Measurements from ENCODE around the gene RAD18. TPM values are rescaled to one million over a fixed set of nuclear protein-coding genes. Genes with fewer than 3 reads are reported as not detected.

Gene RAD18
- total RNA-seq, 1 donor from 2014 or later = 21.3 TPM

DNA sequence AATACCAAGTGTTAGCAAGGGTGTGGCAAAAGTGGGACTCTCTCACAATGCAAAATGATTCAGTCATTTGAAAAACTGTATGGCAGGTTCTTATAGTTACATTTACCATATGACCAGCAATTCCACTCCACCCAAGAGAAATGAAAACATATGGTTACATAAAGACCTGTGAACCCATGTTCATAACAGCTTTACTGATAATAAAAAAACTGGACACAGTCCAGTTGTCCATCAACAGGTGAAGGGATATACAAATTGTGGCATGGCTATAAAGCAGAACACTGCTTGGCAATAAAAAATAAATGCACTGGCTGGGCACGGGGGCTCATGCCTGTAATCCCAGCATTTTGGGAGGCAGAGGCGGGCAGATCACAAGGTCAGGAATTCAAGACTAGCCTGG, 30.8 kb downstream of the RAD18 start:
- Mint-ChIP-seq H3K27me3 (no peaks in the 10 kb centered on the region), H3K4me3 (no peak overlapping the region), H3K36me3 (peaks cover 9% of the 10 kb centered on the region), H3K9me3 (no peaks in the 10 kb centered on the region), H3K27ac (no peak overlapping the region), H3K4me1 (ENCODE audit: unreplicated experiment) (no peaks in the 10 kb centered on the region)
- TF ChIP-seq, protein P1, sequence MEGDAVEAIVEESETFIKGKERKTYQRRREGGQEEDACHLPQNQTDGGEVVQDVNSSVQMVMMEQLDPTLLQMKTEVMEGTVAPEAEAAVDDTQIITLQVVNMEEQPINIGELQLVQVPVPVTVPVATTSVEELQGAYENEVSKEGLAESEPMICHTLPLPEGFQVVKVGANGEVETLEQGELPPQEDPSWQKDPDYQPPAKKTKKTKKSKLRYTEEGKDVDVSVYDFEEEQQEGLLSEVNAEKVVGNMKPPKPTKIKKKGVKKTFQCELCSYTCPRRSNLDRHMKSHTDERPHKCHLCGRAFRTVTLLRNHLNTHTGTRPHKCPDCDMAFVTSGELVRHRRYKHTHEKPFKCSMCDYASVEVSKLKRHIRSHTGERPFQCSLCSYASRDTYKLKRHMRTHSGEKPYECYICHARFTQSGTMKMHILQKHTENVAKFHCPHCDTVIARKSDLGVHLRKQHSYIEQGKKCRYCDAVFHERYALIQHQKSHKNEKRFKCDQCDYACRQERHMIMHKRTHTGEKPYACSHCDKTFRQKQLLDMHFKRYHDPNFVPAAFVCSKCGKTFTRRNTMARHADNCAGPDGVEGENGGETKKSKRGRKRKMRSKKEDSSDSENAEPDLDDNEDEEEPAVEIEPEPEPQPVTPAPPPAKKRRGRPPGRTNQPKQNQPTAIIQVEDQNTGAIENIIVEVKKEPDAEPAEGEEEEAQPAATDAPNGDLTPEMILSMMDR (conservative IDR thresholded peaks at IDR 0.05) = no peak
- no peak for DNase-seq (ENCODE audit: extremely low spot score, unreplicated experiment)

DNA sequence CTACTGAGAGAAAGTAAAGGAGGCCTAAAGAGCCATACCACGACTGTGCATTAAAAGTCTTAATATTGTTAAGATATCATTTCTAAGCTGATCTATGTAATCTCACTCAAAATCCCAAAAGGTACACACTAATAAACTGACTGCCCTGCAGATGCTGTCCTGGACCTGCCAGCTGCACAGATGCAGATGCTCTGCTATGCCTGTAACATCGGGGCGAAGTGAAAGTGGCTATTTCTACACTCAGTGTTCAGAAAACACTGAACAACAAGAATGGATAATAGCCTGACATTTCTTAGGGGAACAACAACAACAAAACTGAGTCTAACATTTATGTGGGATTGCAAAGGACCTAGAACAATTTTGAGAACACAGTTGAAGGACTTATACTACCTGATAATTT, 31.9 kb downstream of the RAD18 start:
- no peak overlapping the region for H3K27ac Mint-ChIP-seq
- TF ChIP-seq, protein P1 (conservative IDR thresholded peaks at IDR 0.05) = no peak
- H3K9me3 Mint-ChIP-seq = no peaks in the 10 kb centered on the region
- H3K36me3 Mint-ChIP-seq = peaks cover 9% of the 10 kb centered on the region
- H3K4me3 Mint-ChIP-seq = no peak overlapping the region
- H3K4me1 Mint-ChIP-seq (ENCODE audit: unreplicated experiment) = no peaks in the 10 kb centered on the region
- no peaks in the 10 kb centered on the region for H3K27me3 Mint-ChIP-seq
- no peak for DNase-seq (ENCODE audit: extremely low spot score, unreplicated experiment)

DNA sequence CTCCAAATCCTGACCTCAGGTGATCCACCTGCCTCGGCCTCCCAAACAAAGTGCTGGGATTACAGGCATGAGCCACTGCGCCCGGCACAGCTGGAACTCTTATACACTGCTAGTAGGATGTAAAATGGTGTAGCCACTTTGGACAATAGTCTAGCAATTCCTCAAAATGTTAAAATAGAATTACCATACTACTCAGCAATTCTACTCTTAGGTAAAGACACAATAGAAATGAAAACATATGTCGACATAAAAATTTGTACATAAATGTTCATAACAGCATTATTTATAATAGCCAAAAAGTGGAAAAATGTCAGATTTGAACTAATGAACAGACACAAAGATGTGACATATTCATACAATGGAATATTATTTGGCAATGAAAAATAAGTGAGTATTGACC, 33.4 kb downstream of the RAD18 start:
- Mint-ChIP-seq H3K27ac (no peak overlapping the region), H3K4me3 (no peak overlapping the region), H3K27me3 (no peaks in the 10 kb centered on the region), H3K9me3 (no peaks in the 10 kb centered on the region), H3K4me1 (ENCODE audit: unreplicated experiment) (no peaks in the 10 kb centered on the region), H3K36me3 (peaks cover 7% of the 10 kb centered on the region)
- DNase-seq (ENCODE audit: extremely low spot score, unreplicated experiment) = no peak
- TF ChIP-seq, protein P1 (conservative IDR thresholded peaks at IDR 0.05) = no peak

DNA sequence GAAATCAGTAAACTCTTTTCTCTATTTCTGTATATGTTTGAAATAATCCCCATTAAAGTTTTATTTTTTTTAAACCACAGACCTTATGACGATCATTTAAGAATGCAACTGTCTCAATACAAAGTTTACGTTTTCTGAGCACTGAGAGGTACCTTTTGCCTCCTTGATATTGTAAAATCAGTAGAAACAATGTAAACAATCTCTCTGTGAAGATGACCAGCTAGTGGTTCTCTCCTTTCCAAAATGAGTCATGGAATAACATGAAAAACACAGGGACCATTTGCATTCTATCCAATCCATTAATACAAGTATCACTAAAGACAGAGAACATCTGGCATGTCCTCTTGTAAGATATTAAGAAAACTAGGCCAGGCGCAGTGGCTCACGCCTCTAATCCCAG, 48.8 kb downstream of the RAD18 start:
- Mint-ChIP-seq H3K36me3 (peaks cover 7% of the 10 kb centered on the region), H3K27ac (no peak overlapping the region), H3K9me3 (no peaks in the 10 kb centered on the region), H3K4me1 (ENCODE audit: unreplicated experiment) (no peaks in the 10 kb centered on the region), H3K4me3 (no peak overlapping the region), H3K27me3 (no peaks in the 10 kb centered on the region)
- no peak for DNase-seq (ENCODE audit: extremely low spot score, unreplicated experiment)
- TF ChIP-seq, protein P1 (conservative IDR thresholded peaks at IDR 0.05) = no peak

DNA sequence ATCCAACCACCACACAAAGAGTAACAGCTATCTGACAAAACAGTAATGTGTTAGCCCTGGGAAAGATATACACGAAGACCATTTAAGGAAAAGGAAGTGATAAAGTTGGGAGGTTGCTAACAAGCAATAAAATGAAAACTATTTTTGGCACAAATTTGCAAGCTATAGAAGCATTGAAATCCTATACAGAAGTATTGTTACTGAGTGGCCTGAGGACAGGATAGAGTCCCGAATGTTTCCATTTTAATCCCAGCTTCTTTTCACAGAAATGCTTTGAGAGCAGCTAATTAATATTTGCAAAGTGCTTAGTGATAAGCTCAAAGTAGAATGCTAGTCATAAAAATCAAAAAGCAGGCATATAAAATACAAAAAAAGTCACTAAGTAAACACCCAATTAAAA, 51.5 kb downstream of the RAD18 start:
- Mint-ChIP-seq H3K27me3 (no peaks in the 10 kb centered on the region), H3K36me3 (peaks cover 14% of the 10 kb centered on the region), H3K9me3 (no peaks in the 10 kb centered on the region), H3K4me1 (ENCODE audit: unreplicated experiment) (no peaks in the 10 kb centered on the region), H3K27ac (no peak overlapping the region), H3K4me3 (no peak overlapping the region)
- TF ChIP-seq, protein P1 (conservative IDR thresholded peaks at IDR 0.05) = no peak
- DNase-seq (ENCODE audit: extremely low spot score, unreplicated experiment) = no peak

DNA sequence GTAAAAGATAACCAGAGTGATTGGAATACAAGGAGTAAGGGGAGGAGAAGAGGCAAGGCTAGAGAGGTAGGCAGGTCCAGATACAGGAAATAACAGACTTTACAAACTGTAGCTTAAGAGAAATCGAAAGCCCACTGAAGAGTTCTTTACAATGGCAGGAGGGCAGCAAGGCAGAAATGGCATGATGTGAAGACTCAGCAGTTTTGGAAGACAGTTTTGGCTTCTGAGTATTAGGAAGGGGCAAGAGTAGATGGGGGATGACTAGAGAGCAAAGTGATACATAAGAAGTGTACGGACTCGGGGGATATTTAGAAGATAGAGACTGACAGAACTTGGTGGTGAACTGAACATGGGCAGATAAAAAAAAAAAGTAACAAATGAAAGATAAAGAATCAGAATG, 54.1 kb downstream of the RAD18 start:
- no peaks in the 10 kb centered on the region for H3K27me3 Mint-ChIP-seq
- no peaks in the 10 kb centered on the region for H3K4me1 Mint-ChIP-seq (ENCODE audit: unreplicated experiment)
- peaks cover 21% of the 10 kb centered on the region for H3K36me3 Mint-ChIP-seq
- H3K27ac Mint-ChIP-seq = no peak overlapping the region
- no peak for DNase-seq (ENCODE audit: extremely low spot score, unreplicated experiment)
- H3K4me3 Mint-ChIP-seq = no peak overlapping the region
- H3K9me3 Mint-ChIP-seq = no peaks in the 10 kb centered on the region
- TF ChIP-seq, protein P1 (conservative IDR thresholded peaks at IDR 0.05) = no peak
